Activated CD8-positive, alpha-beta memory T cell treated with anti-CD3 and anti-CD28 coated beads for 48 hours (primary cell): ENCODE measurements around the gene C2orf78.
A peak's percentile ranks its signal among the peaks of the same experiment; 100 is the strongest.
"Not testable (repeated sequence)": the region's sequence is repeated elsewhere in the genome, so short reads cannot be mapped to it uniquely, and the experiment has no call there.

ENCODE experiments used
- DNase-seq, 3 experiments: peaks; one replicate each; pipeline ENCODE4 v3.0.0-alpha.2; 2020; ENCODE audit warnings: low read depth in 2 of 3, low spot score in 2 of 3

Gene C2orf78

DNA sequence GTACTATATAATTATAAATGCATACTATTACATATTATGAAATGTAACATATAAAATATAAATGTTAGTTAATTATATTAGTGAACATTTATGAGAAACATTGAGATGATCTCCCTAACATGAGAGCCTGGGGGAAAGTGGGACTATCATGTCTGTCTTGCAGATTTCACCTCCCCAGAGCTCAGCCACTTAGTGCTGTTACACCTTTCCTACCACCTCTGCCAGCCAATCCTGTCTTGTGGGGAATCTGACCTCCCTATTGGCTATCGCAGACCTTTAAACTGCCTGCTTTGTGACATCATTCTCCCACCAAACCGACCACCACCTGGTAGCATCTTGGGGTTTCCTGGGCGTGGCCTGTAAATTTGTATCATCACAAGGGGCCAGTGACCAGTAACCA is at the start of gene C2orf78:
Gene C2orf78 (plus strand): TSS at position 301 of the 400 bp plus-strand sequence. CDS start 127 bp downstream, outside the sequence.
- not testable (repeated sequence) for DNase-seq

GRCh38 chr2:73736378-73736777 is 47.6 kb upstream of the C2orf78 start:
- no peak for DNase-seq

DNA sequence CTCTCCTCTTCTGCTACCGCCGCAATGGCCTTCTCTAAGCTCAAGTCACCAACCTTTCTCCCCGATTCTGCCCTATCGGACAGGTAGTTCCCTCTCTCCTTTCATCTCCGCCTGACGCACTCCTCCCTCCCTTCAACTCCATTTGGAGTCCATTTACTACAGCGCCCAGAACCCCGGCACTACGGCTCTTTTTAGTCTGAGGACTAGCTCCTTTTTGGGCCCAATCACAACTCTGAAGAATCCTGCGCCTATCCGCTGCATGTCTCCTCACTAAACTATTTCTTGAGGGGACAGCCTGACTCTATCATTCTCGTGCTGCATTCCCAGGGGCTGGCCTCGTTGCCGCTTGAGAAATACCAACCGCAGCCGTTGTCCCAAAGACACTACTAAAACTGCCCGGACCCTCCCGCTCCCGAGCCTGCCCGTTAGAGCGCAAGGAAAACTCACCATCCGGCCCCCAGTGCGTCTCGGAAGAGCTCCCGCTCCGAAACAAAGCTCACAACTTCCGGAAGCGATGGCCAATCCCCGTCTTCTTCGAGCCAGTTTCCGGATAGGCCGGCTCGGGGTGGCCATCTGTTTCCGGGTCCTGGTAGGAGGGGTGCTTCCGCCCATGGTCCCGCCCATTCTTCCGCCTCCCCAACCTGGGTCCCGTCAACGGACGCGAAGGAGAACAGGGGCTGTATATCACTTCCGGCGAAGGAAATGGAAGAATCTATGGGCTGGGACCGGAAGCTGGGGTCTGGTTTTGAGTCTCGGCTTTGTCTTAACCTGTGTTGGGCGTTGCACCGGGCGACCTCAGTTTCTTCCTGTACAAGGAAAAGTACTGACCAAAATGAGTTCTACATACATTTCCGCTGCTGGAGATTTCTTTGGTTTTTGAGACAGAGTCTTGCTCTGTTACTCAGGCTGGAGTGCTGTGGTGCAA is 46.9 kb upstream of the C2orf78 start, which contains the start of gene TPRKB:
Gene TPRKB (minus strand): TSS at position 491 of the 925 bp plus-strand sequence. CDS start 2,776 bp downstream, outside the sequence.
- peak; percentile 83 to 94 (median 93) for DNase-seq

DNA sequence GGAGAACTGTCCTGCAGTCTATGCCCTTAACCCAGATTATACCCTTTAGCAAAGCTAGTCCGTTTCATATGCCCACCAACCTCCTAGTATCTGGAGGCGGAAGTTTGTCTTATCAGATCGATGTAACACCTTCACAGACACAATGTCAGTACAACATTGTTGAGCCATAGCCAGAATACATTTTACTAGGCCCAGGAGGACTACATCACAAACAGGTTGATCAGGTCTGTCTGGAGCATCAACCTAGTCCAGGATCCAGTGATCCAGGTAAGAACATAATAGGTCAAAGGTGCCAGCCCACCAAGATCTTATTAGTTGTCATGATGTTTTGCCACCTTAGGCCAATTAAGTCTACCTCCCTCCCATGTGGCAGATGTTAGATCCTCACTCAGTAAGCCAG is 44.9 kb upstream of the C2orf78 start:
- DNase-seq: no peak

GRCh38 chr2:73740767-73741166 is 43.2 kb upstream of the C2orf78 start:
- no peak for DNase-seq

GRCh38 chr2:73746015-73746876 is 37.7 kb upstream of the C2orf78 start:
- DNase-seq: no peak

GRCh38 chr2:73746877-73747208 is 37.1 kb upstream of the C2orf78 start:
- DNase-seq: no peak

DNA sequence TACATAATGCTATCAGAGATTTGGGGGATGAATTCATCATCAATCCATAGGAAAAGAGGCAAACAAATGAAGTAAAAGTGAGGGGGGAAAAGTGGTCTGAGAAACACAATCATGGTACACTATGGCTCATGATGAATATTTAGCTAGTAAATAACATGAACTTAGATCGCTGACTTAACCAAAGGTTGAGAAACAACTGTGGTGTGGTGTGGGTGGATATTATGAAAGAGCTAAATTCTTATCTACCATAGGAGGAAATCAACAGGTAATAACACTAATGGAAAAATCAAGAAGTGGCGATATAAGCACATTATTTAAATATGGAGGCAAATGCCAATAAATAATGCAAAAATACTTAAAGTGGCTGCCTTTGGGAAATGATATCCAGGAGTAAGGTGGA is 34.7 kb upstream of the C2orf78 start:
- DNase-seq: no peak

DNA sequence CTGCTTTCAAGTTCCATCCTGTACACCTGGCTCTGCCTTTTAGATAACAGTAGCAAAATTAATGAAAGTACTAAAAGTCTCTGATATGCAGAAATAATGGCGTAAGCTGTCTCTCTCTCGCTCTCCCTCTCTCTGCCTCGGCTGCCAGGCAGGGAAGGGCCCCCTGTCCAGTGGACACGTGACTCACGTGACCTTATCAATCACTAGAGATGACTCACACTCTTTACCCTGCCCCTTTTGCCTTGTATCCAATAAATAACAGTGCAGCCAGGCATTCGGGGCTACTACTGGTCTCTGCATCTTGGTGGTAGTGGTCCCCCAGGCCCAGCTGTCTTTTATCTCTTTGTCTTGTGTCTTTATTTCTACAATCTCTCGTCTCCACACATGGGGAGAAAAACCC is 29.7 kb upstream of the C2orf78 start:
- DNase-seq: not testable (repeated sequence)

DNA sequence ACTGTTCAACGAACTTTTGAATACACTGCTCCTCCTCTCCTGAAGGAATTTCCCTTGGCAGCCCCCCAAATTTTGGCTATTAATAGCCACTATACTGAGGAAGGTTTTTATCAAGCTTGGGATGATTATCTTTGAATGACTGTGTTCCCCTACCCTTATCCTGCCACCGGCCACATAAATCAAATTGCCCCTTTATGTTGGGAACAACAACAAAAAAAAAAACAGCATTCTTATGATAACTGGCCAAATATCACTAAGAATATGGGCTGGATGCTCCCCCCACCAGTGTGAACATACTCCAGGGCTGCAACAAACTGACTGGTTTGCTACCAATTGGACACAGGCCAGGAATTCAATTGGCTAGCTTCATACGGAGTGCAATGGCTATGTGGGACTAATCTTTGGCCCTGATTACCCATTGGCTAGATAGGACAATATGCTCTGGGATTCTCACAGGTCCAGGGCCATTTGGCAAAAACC is 24.7 kb upstream of the C2orf78 start:
- no peak for DNase-seq

DNA sequence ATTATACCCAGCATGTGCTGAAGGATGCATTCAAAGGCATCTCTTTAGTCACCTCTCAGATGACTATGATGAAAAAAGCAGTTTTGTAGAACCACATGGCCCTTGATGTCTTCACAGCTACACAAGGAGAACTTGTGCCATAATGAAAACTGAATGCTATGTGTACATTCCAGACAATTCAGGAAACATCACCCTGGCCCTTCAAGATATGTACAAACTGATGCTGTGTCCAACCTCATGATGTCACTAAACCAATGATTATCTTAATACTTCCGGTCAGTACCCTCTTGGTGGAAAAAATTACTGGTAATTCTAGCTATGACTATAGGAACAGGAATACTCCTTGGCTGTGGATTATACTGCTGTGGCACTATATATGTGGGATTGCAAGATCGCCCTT is 24.1 kb upstream of the C2orf78 start:
- no peak for DNase-seq

GRCh38 chr2:73762571-73762970 is 21.4 kb upstream of the C2orf78 start:
- no peak for DNase-seq

DNA sequence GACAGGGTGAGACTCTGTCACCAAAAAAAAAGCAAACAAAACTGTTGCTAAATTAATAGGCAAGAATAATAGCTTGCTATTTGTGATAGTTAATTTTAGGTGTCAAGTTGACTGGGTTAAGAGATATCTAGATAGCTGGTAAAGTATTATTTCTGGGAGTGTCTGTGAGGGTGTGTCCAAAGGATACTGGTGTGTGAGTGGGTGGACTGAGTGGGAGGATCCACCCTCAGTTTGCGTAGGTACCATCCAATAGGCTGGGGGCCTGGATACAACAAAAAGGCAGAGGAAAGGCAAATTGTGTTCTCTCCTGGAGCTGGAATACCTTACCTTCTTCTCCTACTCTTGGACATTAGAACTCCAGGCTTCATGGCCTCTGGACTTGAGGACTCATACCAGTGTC is 19.0 kb upstream of the C2orf78 start:
- DNase-seq: no peak

GRCh38 chr2:73766349-73766748 is 17.6 kb upstream of the C2orf78 start:
- DNase-seq: no peak

- no peak for DNase-seq
Measured at GRCh38 chr2:73766994-73767393, 17.0 kb upstream of the C2orf78 start.

DNA sequence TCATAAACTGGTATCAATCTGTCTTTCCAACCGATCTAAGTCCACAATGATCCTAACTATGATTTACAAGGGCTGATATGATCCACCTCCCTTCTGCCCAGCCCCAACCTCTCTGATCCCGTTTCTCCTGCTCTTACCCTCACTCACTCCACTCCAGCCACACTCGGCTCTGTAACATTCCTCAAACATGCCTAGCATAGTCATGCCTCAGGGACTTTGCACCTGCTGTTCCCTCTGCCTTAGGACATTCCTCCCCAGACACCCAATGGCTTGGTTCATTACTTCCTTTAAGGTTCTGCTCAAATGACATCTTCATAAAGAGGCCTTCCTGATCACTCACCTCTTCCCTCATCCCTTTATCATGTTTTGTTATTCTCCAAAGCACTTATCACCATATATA is 13.3 kb upstream of the C2orf78 start:
- no peak for DNase-seq

- DNase-seq: no peak
Measured at GRCh38 chr2:73772819-73773218, 11.2 kb upstream of the C2orf78 start.

GRCh38 chr2:73776381-73776780 is 7.6 kb upstream of the C2orf78 start:
- DNase-seq: no peak

DNA sequence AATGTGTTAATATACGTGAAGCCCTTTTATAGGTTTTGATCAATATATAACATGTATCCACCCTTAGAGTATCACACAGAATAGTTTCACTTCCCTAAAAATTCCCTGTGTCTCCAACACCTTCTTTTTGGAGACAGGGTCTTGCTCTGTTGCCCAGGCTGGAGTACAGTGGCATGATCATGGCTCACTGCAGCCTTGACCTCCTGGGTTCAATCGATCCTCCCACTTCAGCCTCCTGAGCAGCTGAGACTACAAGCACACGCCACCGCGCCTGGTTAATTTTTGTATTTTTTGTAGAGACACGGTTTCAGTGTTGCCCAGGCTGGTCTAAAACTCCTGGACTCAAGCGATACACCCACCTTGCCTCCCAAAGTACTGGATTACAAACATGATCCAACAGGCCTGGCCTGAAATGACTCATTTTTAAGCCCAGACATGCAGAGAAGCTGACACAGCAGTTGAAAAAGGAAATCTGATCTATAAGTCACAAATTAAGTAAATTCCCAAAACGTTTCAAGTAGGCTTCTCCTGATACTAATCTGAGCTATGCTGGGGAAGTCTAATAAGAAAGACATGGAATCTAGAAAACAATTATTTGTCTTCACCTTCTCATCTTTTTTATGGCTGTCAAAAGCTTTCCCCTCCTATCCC is 7.0 kb upstream of the C2orf78 start:
- no peak for DNase-seq

DNA sequence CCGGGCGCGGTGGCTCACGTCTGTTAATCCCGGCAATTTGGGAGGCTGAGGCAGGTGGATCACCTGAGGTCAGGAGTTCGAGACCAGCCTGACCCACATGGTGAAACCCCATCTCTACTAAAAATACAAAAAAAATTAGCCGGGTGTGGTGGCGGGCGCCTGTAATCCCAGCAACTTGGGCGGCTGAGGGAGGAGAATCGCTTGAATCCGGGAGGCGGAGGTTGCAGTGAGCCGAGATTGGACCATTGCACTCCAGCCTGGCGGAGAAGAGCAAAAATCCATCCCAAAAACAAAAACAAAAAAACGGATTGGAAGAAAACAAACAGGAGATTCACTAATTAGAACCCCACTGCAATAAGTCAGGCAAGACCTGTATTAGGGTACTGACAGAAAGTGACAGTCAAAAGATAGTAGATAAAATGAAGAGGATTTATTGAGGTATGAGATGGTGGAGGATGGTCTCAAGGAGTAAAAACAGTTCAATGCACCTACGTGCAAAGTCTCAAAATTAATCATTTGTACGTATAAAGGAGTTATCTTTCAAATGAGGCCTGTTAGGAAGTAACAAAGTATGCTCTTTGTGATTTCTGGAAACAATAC is 5.0 kb upstream of the C2orf78 start:
- DNase-seq: not testable (repeated sequence)
